ENCODE measurements around the gene EFNA3. TPM values are rescaled to one million over a fixed set of nuclear protein-coding genes. Genes with fewer than 3 reads are reported as not detected.

EFNA3 gene, protein sequence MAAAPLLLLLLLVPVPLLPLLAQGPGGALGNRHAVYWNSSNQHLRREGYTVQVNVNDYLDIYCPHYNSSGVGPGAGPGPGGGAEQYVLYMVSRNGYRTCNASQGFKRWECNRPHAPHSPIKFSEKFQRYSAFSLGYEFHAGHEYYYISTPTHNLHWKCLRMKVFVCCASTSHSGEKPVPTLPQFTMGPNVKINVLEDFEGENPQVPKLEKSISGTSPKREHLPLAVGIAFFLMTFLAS
- polyA plus RNA-seq (3.3 to 9.0 TPM (median 4.4 TPM) in 3 replicates), polyA minus RNA-seq (3.6 to 8.3 TPM (median 4.2 TPM) in 3 replicates)
- polyA plus RNA-seq (2011; ENCODE audit: low read depth): 11.6 TPM
- polyA plus RNA-seq (2011; cell fraction: cytosol; rRNA removed): 4.9 and 6.5 TPM in 2 replicates
- 4.7 and 4.9 TPM in 2 replicates for polyA plus RNA-seq (2011; cell fraction: nucleus; rRNA removed)
- 3.9 and 47.4 TPM in 2 replicates for polyA plus RNA-seq (2012; ENCODE audit: low replicate concordance)
- polyA minus RNA-seq (2011; cell fraction: cytosol; rRNA and poly(A)+ RNA removed): 5.0 TPM
- 2.5 and 2.8 TPM in 2 replicates for polyA minus RNA-seq (2011; cell fraction: nucleus; rRNA and poly(A)+ RNA removed)

- no peaks in the 10 kb centered on the region for H3K36me3 ChIP-seq (ENCODE audit: control insufficient read depth in 2 of 2, extremely low read depth in 1 of 2, insufficient read depth in 2 of 2, low read length in 2 of 2)
- H3K9me3 ChIP-seq (ENCODE audit: control insufficient read depth, low read depth, low read length): no peaks in the 10 kb centered on the region
- H3K4me3 ChIP-seq (ENCODE audit: control insufficient read depth in 2 of 3, extremely low read depth in 1 of 3, insufficient read depth in 2 of 3, low read depth in 1 of 3, low read length in 3 of 3): peak within 1 kb of the TSS; percentile 51 to 69 (median 64)
- TF ChIP-seq, protein P1, sequence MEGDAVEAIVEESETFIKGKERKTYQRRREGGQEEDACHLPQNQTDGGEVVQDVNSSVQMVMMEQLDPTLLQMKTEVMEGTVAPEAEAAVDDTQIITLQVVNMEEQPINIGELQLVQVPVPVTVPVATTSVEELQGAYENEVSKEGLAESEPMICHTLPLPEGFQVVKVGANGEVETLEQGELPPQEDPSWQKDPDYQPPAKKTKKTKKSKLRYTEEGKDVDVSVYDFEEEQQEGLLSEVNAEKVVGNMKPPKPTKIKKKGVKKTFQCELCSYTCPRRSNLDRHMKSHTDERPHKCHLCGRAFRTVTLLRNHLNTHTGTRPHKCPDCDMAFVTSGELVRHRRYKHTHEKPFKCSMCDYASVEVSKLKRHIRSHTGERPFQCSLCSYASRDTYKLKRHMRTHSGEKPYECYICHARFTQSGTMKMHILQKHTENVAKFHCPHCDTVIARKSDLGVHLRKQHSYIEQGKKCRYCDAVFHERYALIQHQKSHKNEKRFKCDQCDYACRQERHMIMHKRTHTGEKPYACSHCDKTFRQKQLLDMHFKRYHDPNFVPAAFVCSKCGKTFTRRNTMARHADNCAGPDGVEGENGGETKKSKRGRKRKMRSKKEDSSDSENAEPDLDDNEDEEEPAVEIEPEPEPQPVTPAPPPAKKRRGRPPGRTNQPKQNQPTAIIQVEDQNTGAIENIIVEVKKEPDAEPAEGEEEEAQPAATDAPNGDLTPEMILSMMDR (optimal IDR thresholded peaks at IDR 0.05 in 1 of 3, IDR thresholded peaks at IDR 0.05 in 1 of 3, conservative IDR thresholded peaks at IDR 0.05 in 1 of 3; ENCODE audit: extremely low read depth in 1 of 3, insufficient read depth in 2 of 3, low read length in 3 of 3): no peak
- TF ChIP-seq EZH2 (IDR thresholded peaks at IDR 0.05; ENCODE audit: low read length): no peak
- H3K9me1 ChIP-seq (ENCODE audit: control insufficient read depth, extremely low read depth, insufficient read depth, low read length): no peaks in the 10 kb centered on the region
- H3K79me2 ChIP-seq (ENCODE audit: control insufficient read depth, insufficient read depth, low read length): no peaks in the 10 kb centered on the region
- no peak for DNase-seq (ENCODE audit: low read depth, low spot score)
- H3K27me3 ChIP-seq (ENCODE audit: control insufficient read depth, extremely low read depth, insufficient read depth, low read length): peaks cover 38% of the 10 kb centered on the region
- peaks cover 48% of the 10 kb centered on the region for H3K4me1 ChIP-seq (ENCODE audit: control insufficient read depth, extremely low read depth, insufficient read depth, low read length)
- H2AFZ ChIP-seq (ENCODE audit: control insufficient read depth, low read length): peak within 1 kb of the TSS; percentile 65
- dilution Hi-C loops (cut with MboI; ENCODE audit: extremely low pct_ligation_motif_present, low sequenced_read_pairs): no loop called here
- no peaks in the 10 kb centered on the region for H4K20me1 ChIP-seq (ENCODE audit: control insufficient read depth, extremely low read depth, insufficient read depth, low read length)
- H3K9ac ChIP-seq (ENCODE audit: control insufficient read depth, extremely low read depth, insufficient read depth, low read length): peak within 1 kb of the TSS; percentile 41
- no peak within 1 kb of the TSS for H3K27ac ChIP-seq (ENCODE audit: control insufficient read depth, insufficient read depth, low read length)
- no peak for FAIRE-seq
- peak within 1 kb of the TSS; percentile 78 for H3K4me2 ChIP-seq (ENCODE audit: control insufficient read depth, extremely low read depth, insufficient read depth, low read depth, low read length)
Measured at GRCh38 chr1:155078469-155079209, at the start of gene EFNA3. Gene EFNA3 (plus strand): TSS chr1:155078837. CDS start chr1:155078942, 105 bp downstream.

DNA sequence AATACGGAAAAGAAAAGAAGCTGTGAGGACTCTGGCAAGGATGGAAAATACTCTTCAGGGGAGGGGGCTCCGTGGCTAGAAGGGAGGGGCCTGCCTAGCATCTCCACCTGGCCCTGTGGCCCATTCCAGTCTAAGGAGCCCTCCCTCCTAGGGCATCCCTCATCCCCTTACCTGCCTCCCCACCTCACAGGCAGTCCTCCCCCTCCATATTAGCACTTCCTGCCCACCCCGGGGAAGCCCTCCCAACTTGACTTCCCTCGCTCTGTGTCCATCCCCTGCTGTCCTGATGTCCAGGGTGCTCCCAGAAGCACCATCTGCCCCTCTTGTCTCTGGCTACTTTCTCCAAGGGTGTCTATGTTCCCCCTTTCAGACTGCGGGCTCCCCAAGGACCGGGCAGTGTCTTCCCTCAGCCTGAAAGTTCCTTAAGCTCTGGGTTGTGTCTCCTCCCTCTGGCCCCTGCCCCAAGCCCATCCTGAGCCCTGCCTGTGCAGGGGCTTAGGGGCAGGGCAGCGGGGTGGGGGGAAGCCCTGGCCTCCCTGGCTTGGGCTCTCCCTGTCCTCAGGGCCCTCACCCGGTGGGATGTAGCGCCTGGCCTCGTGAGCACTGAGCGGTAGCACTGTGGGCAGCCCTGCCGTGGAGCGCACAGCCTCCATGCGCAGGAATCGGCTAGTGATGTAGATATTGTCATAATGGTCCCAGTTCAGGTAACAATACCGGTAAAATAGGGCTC is 49.0 kb upstream of the EFNA3 start:
- H3K79me2 ChIP-seq (ENCODE audit: control insufficient read depth, insufficient read depth, low read length): no peaks in the 10 kb centered on the region
- no peak overlapping the region for H3K4me2 ChIP-seq (ENCODE audit: control insufficient read depth, extremely low read depth, insufficient read depth, low read depth, low read length)
- no peak overlapping the region for H3K27ac ChIP-seq (ENCODE audit: control insufficient read depth, insufficient read depth, low read length)
- no peak overlapping the region for H3K9ac ChIP-seq (ENCODE audit: control insufficient read depth, extremely low read depth, insufficient read depth, low read length)
- no peaks in the 10 kb centered on the region for H3K9me3 ChIP-seq (ENCODE audit: control insufficient read depth, low read depth, low read length)
- DNase-seq (ENCODE audit: low read depth, low spot score) (no peak), FAIRE-seq (no peak)
- peaks cover 15% of the 10 kb centered on the region for H3K4me1 ChIP-seq (ENCODE audit: control insufficient read depth, extremely low read depth, insufficient read depth, low read length)
- no peaks in the 10 kb centered on the region for H3K27me3 ChIP-seq (ENCODE audit: control insufficient read depth, extremely low read depth, insufficient read depth, low read length)
- no peak overlapping the region for H3K4me3 ChIP-seq (ENCODE audit: control insufficient read depth in 2 of 3, extremely low read depth in 1 of 3, insufficient read depth in 2 of 3, low read depth in 1 of 3, low read length in 3 of 3)
- H3K36me3 ChIP-seq (ENCODE audit: control insufficient read depth in 2 of 2, extremely low read depth in 1 of 2, insufficient read depth in 2 of 2, low read length in 2 of 2): no peaks in the 10 kb centered on the region
- H3K9me1 ChIP-seq (ENCODE audit: control insufficient read depth, extremely low read depth, insufficient read depth, low read length): no peaks in the 10 kb centered on the region
- TF ChIP-seq EZH2 (IDR thresholded peaks at IDR 0.05; ENCODE audit: low read length): no peak
- TF ChIP-seq, protein P1 (optimal IDR thresholded peaks at IDR 0.05 in 1 of 3, IDR thresholded peaks at IDR 0.05 in 1 of 3, conservative IDR thresholded peaks at IDR 0.05 in 1 of 3; ENCODE audit: extremely low read depth in 1 of 3, insufficient read depth in 2 of 3, low read length in 3 of 3): no peak
- dilution Hi-C loops (cut with MboI; ENCODE audit: extremely low pct_ligation_motif_present, low sequenced_read_pairs): no loop called here
- no peaks in the 10 kb centered on the region for H4K20me1 ChIP-seq (ENCODE audit: control insufficient read depth, extremely low read depth, insufficient read depth, low read length)
- no peak overlapping the region for H2AFZ ChIP-seq (ENCODE audit: control insufficient read depth, low read length)

Measured in keratinocyte (primary cell).